ENCODE data around the gene ECT2.

DNA sequence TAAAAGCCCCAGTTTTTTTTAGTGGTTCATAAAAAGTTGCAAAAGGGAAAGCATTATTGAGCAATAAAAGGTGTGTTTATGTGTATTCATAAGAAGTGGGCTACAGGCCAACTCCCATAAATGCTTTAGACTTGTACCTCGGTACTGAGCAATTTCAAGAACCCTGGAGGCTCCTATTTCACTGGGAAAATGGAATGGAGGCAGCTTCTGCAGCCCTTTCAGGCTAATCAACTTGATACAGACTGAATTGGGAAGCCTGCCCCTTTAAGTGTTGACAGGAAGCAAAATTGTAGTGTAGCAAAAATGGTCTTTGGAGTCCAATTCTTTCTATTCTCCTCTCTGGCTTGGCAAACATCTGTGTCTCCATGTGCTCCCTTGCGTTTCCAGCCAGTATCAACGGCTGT, 118.8 kb downstream of the ECT2 start:
- TF ChIP-seq, protein P1, sequence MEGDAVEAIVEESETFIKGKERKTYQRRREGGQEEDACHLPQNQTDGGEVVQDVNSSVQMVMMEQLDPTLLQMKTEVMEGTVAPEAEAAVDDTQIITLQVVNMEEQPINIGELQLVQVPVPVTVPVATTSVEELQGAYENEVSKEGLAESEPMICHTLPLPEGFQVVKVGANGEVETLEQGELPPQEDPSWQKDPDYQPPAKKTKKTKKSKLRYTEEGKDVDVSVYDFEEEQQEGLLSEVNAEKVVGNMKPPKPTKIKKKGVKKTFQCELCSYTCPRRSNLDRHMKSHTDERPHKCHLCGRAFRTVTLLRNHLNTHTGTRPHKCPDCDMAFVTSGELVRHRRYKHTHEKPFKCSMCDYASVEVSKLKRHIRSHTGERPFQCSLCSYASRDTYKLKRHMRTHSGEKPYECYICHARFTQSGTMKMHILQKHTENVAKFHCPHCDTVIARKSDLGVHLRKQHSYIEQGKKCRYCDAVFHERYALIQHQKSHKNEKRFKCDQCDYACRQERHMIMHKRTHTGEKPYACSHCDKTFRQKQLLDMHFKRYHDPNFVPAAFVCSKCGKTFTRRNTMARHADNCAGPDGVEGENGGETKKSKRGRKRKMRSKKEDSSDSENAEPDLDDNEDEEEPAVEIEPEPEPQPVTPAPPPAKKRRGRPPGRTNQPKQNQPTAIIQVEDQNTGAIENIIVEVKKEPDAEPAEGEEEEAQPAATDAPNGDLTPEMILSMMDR (conservative IDR thresholded peaks at IDR 0.05; ENCODE audit: low read length): no peak
- no peak for TF ChIP-seq EZH2phosphoT487 (IDR thresholded peaks at IDR 0.05; ENCODE audit: borderline replicate concordance, low read depth, low read length)

Data from OCI-LY7 (cell line).